ENCODE measurements around the gene CDKL1.

CDKL1 gene

GRCh38 chr14:50354527-50354926 lies 42.2 kb downstream of the CDKL1 start:
- no peak for DNase-seq

- no peak for DNase-seq
Observed at GRCh38 chr14:50353126-50353525, 43.6 kb downstream of the CDKL1 start.

- DNase-seq, result no peak
Observed at GRCh38 chr14:50352584-50352983, 44.1 kb downstream of the CDKL1 start.

GRCh38 chr14:50350975-50351374 lies 45.7 kb downstream of the CDKL1 start:
- no peak for DNase-seq

GRCh38 chr14:50348933-50349332 lies 47.7 kb downstream of the CDKL1 start:
- no peak for DNase-seq

GRCh38 chr14:50347521-50347920 lies 49.2 kb downstream of the CDKL1 start:
- DNase-seq, result no peak

GRCh38 chr14:50345846-50346422 lies 50.7 kb downstream of the CDKL1 start:
- no peak for DNase-seq

- no peak for DNase-seq
Observed at GRCh38 chr14:50344876-50345563, 51.7 kb downstream of the CDKL1 start.

GRCh38 chr14:50344116-50344775 lies 52.4 kb downstream of the CDKL1 start:
- peak; percentile 94 for DNase-seq

- no peak for DNase-seq
Observed at GRCh38 chr14:50343434-50343833, 53.2 kb downstream of the CDKL1 start.

GRCh38 chr14:50342221-50343078 lies 54.2 kb downstream of the CDKL1 start:
- DNase-seq, result peak; percentile 39

- DNase-seq, result no peak
Observed at GRCh38 chr14:50340963-50341362, 55.7 kb downstream of the CDKL1 start.

GRCh38 chr14:50340045-50340444 lies 56.6 kb downstream of the CDKL1 start:
- no peak for DNase-seq

- no peak for DNase-seq
Observed at GRCh38 chr14:50339178-50339804, 57.4 kb downstream of the CDKL1 start.

- no peak for DNase-seq
Observed at GRCh38 chr14:50338587-50338986, 58.1 kb downstream of the CDKL1 start.

GRCh38 chr14:50335989-50336824 lies 60.5 kb downstream of the CDKL1 start:
- DNase-seq, result no peak

- no peak for DNase-seq
Observed at GRCh38 chr14:50335389-50335788, 61.3 kb downstream of the CDKL1 start.

- DNase-seq, result no peak
Observed at GRCh38 chr14:50334211-50334610, 62.5 kb downstream of the CDKL1 start.

GRCh38 chr14:50333014-50333509 lies 63.6 kb downstream of the CDKL1 start:
- DNase-seq, result no peak

- DNase-seq, result no peak
Observed at GRCh38 chr14:50331596-50331995, 65.1 kb downstream of the CDKL1 start.

- DNase-seq, result peak; percentile 95
Observed at GRCh38 chr14:50321009-50321660, 75.5 kb downstream of the CDKL1 start.
